Measurements from ENCODE around the gene CCDC60. TPM values are rescaled to one million over a fixed set of nuclear protein-coding genes. Genes with fewer than 3 reads are reported as not detected.

CCDC60 gene
- total RNA-seq, 1 donor from 2014 or later = not detected

- Histone ChIP-seq H3K27me3 (no peaks in the 10 kb centered on the region), H3K4me1 (no peaks in the 10 kb centered on the region), H3K36me3 (no peaks in the 10 kb centered on the region), H3K9me3 (no peaks in the 10 kb centered on the region), H3K27ac (no peak overlapping the region), H3K4me3 (no peak overlapping the region)
- no peak for TF ChIP-seq CTCF (IDR thresholded peaks at IDR 0.05)
- ATAC-seq (no peak), DNase-seq (no peak)
- intact Hi-C loops (cut with DNase I) = no loop called here
Measured at GRCh38 chr12:119491814-119492213, 157.3 kb downstream of the CCDC60 start.

DNA sequence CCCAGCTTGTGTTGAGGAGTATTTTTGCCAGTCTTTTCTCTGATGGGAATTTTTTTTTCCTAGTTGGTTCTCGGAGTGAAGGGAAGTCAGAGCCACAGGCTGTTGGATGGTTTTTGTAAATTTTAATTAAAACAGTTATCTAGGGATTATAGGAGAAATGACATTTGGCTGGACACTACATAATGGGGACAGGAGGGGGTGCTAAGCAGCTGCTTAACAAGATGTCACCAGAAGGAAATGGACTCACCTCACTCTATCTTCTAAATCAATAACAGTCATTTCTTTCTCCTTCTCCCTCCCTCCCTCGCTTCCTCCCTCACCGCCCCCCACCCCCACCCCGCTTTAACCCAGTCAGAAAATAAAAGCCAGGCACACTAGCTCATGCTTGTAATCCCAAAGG is 165.7 kb downstream of the CCDC60 start:
- Histone ChIP-seq H3K9me3 (no peaks in the 10 kb centered on the region), H3K4me1 (no peaks in the 10 kb centered on the region), H3K36me3 (no peaks in the 10 kb centered on the region), H3K27me3 (no peaks in the 10 kb centered on the region), H3K27ac (no peak overlapping the region), H3K4me3 (no peak overlapping the region)
- intact Hi-C loops (cut with DNase I) = no loop called here
- no peak for TF ChIP-seq CTCF (IDR thresholded peaks at IDR 0.05)
- ATAC-seq (no peak), DNase-seq (no peak)

DNA sequence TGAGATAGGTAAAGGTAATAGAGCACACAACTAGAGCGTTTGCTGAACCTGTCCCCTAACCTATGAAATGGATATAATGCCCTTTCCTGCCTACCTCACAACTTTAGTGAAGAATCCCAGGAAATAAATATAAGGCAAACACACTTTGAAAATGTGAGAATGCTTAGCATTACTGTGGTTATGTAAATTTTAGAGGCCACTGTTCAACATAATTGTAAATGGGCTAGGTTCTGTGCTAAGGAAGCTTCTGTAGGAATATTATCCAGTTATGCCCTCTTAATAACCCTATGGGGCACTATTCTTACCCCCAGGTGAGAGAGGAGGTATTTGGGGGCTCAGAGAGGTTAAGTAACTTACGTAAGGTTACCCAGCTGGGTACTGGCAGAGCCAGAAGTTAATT is 166.5 kb downstream of the CCDC60 start:
- no peak for ATAC-seq
- Histone ChIP-seq H3K27me3 (no peaks in the 10 kb centered on the region), H3K4me3 (no peak overlapping the region), H3K27ac (no peak overlapping the region), H3K4me1 (no peaks in the 10 kb centered on the region), H3K36me3 (no peaks in the 10 kb centered on the region), H3K9me3 (no peaks in the 10 kb centered on the region)
- no peak for DNase-seq
- TF ChIP-seq CTCF (IDR thresholded peaks at IDR 0.05) = no peak
- intact Hi-C loops (cut with DNase I) = no loop called here

- ATAC-seq (no peak), DNase-seq (no peak)
- TF ChIP-seq CTCF (IDR thresholded peaks at IDR 0.05) = no peak
- Histone ChIP-seq H3K4me3 (no peak overlapping the region), H3K4me1 (no peaks in the 10 kb centered on the region), H3K27ac (no peak overlapping the region), H3K9me3 (no peaks in the 10 kb centered on the region), H3K36me3 (no peaks in the 10 kb centered on the region), H3K27me3 (no peaks in the 10 kb centered on the region)
- intact Hi-C loops (cut with DNase I) = no loop called here
Measured at GRCh38 chr12:119505001-119505400, 170.5 kb downstream of the CCDC60 start.

GRCh38 chr12:119512772-119513497 is 178.4 kb downstream of the CCDC60 start:
- no peaks in the 10 kb centered on the region for H3K4me1 ChIP-seq
- H3K9me3 ChIP-seq = no peaks in the 10 kb centered on the region
- H3K4me3 ChIP-seq = no peak overlapping the region
- ATAC-seq (no peak), DNase-seq (no peak)
- H3K27me3 ChIP-seq = no peaks in the 10 kb centered on the region
- no peaks in the 10 kb centered on the region for H3K36me3 ChIP-seq
- intact Hi-C loops (cut with DNase I) = no loop called here
- TF ChIP-seq CTCF (IDR thresholded peaks at IDR 0.05) = no peak
- H3K27ac ChIP-seq = no peak overlapping the region

DNA sequence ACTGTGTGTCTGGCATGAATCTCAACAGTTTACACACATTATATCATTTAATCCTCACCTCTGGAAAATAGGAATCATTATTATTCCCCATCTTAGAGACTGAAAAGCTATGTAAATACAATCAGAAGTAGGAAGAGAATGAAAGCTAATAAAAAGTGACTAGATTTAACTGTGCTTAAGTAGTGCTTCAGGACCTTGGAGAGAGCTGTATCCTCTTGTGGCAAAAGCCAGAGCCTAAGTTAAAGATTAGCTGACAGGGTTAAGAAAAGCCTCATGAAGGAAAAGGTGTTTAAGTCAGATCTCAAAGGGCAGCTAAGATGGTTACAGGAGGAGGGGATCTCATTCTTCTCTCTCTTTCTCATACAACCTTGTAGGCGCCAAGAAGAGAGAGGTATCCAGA is 193.7 kb downstream of the CCDC60 start:
- DNase-seq = no peak
- H3K9me3 ChIP-seq = no peaks in the 10 kb centered on the region
- H3K27ac ChIP-seq = no peak overlapping the region
- intact Hi-C loops (cut with DNase I) = no loop called here
- no peaks in the 10 kb centered on the region for H3K27me3 ChIP-seq
- H3K36me3 ChIP-seq = no peaks in the 10 kb centered on the region
- no peak for ATAC-seq
- TF ChIP-seq CTCF (IDR thresholded peaks at IDR 0.05) = no peak
- no peaks in the 10 kb centered on the region for H3K4me1 ChIP-seq
- H3K4me3 ChIP-seq = no peak overlapping the region

All from upper lobe of right lung (tissue), 1 donor.